ENCODE data around the gene UBE2E3.

Gene UBE2E3

DNA sequence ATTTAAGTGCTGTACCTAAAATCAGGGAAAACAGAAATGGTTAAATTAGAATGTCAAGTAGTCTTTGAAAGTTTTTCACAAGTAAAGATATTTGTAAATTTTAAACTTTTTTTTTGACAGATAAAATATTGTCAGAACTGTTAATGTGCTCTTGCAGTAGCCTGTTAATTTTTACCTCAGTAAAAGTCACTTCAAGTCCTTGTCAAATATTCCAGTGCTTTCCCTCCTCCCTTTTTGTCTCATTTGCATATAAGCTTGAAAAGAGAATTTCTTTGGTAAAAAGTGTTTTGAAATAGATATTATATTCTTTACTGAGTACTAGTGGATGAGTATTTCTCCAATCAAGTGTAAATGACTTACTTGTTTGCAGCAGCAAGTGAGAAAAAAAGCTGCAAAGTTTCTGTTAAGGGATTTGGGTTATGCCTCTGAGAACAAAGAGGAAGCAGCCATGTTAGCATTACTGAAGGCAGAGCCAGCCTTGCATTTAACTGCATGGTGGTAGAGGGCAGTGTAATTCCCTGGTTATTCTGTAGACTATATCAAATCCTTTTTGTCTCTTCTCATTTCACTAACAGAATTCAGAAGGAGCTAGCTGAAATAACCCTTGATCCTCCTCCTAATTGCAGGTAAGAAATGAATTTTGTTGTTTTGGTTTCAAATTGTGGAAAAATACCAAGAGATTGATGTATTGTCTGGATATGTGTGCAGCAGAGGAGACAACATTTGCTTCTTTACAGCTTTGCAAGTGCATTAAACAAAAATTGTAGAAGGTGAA, 3.2 kb downstream of the UBE2E3 start:
- peak overlapping the region; percentile 4 for H3K4me3 ChIP-seq (ENCODE audit: low read length)
- no peak overlapping the region for H3K27ac ChIP-seq (ENCODE audit: low read depth, low read length)
- no peaks in the 10 kb centered on the region for H3K27me3 ChIP-seq (ENCODE audit: control insufficient read depth, insufficient read depth, low read length)
- no peaks in the 10 kb centered on the region for H3K36me3 ChIP-seq (ENCODE audit: control insufficient read depth, insufficient read depth, low read length)
- H3K9ac ChIP-seq (ENCODE audit: low read length), result no peak overlapping the region
- H3K4me1 ChIP-seq (ENCODE audit: control insufficient read depth, insufficient read depth, low read length), result peaks cover 15% of the 10 kb centered on the region

GRCh38 chr2:180985771-180986395, 5.5 kb downstream of the UBE2E3 start:
- peaks cover 15% of the 10 kb centered on the region for H3K4me1 ChIP-seq (ENCODE audit: control insufficient read depth, insufficient read depth, low read length)

GRCh38 chr2:180987146-180987545, 6.7 kb downstream of the UBE2E3 start:
- H3K27me3 ChIP-seq (ENCODE audit: control insufficient read depth, insufficient read depth, low read length), result no peaks in the 10 kb centered on the region
- H3K4me3 ChIP-seq (ENCODE audit: low read length), result no peak overlapping the region
- peaks cover 13% of the 10 kb centered on the region for H3K4me1 ChIP-seq (ENCODE audit: control insufficient read depth, insufficient read depth, low read length)
- no peak overlapping the region for H3K27ac ChIP-seq (ENCODE audit: low read depth, low read length)
- H3K36me3 ChIP-seq (ENCODE audit: control insufficient read depth, insufficient read depth, low read length), result no peaks in the 10 kb centered on the region
- no peak overlapping the region for H3K9ac ChIP-seq (ENCODE audit: low read length)

More at GRCh38 chr2:180985771-180986395, 5.5 kb downstream of the UBE2E3 start:
- no peaks in the 10 kb centered on the region for H3K36me3 ChIP-seq (ENCODE audit: control insufficient read depth, insufficient read depth, low read length)
- no peak overlapping the region for H3K27ac ChIP-seq (ENCODE audit: low read depth, low read length)
- no peak overlapping the region for H3K4me3 ChIP-seq (ENCODE audit: low read length)
- H3K27me3 ChIP-seq (ENCODE audit: control insufficient read depth, insufficient read depth, low read length), result no peaks in the 10 kb centered on the region
- no peak overlapping the region for H3K9ac ChIP-seq (ENCODE audit: low read length)

GRCh38 chr2:180990337-180990736, 9.9 kb downstream of the UBE2E3 start:
- no peaks in the 10 kb centered on the region for H3K36me3 ChIP-seq (ENCODE audit: control insufficient read depth, insufficient read depth, low read length)
- no peak overlapping the region for H3K27ac ChIP-seq (ENCODE audit: low read depth, low read length)
- H3K4me3 ChIP-seq (ENCODE audit: low read length), result no peak overlapping the region
- no peaks in the 10 kb centered on the region for H3K27me3 ChIP-seq (ENCODE audit: control insufficient read depth, insufficient read depth, low read length)
- peaks cover 4% of the 10 kb centered on the region for H3K4me1 ChIP-seq (ENCODE audit: control insufficient read depth, insufficient read depth, low read length)
- H3K9ac ChIP-seq (ENCODE audit: low read length), result no peak overlapping the region

- H3K9ac ChIP-seq (ENCODE audit: low read length), result no peak overlapping the region
- no peak overlapping the region for H3K27ac ChIP-seq (ENCODE audit: low read depth, low read length)
- no peaks in the 10 kb centered on the region for H3K27me3 ChIP-seq (ENCODE audit: control insufficient read depth, insufficient read depth, low read length)
- no peak overlapping the region for H3K4me3 ChIP-seq (ENCODE audit: low read length)
- peaks cover 4% of the 10 kb centered on the region for H3K4me1 ChIP-seq (ENCODE audit: control insufficient read depth, insufficient read depth, low read length)
- no peaks in the 10 kb centered on the region for H3K36me3 ChIP-seq (ENCODE audit: control insufficient read depth, insufficient read depth, low read length)
These were observed 10.4 kb downstream of the UBE2E3 start for GRCh38 chr2:180990794-180991193.

GRCh38 chr2:180991361-180991760, 11.0 kb downstream of the UBE2E3 start:
- H3K36me3 ChIP-seq (ENCODE audit: control insufficient read depth, insufficient read depth, low read length), result no peaks in the 10 kb centered on the region
- no peaks in the 10 kb centered on the region for H3K4me1 ChIP-seq (ENCODE audit: control insufficient read depth, insufficient read depth, low read length)
- no peak overlapping the region for H3K9ac ChIP-seq (ENCODE audit: low read length)
- no peaks in the 10 kb centered on the region for H3K27me3 ChIP-seq (ENCODE audit: control insufficient read depth, insufficient read depth, low read length)
- H3K27ac ChIP-seq (ENCODE audit: low read depth, low read length), result no peak overlapping the region
- no peak overlapping the region for H3K4me3 ChIP-seq (ENCODE audit: low read length)

- Histone ChIP-seq H3K36me3 (ENCODE audit: control insufficient read depth, insufficient read depth, low read length) (no peaks in the 10 kb centered on the region), H3K4me3 (ENCODE audit: low read length) (no peak overlapping the region), H3K9ac (ENCODE audit: low read length) (no peak overlapping the region), H3K4me1 (ENCODE audit: control insufficient read depth, insufficient read depth, low read length) (no peaks in the 10 kb centered on the region), H3K27me3 (ENCODE audit: control insufficient read depth, insufficient read depth, low read length) (no peaks in the 10 kb centered on the region), H3K27ac (ENCODE audit: low read depth, low read length) (no peak overlapping the region)
These were observed 11.4 kb downstream of the UBE2E3 start for GRCh38 chr2:180991820-180992219.

- no peaks in the 10 kb centered on the region for H3K4me1 ChIP-seq (ENCODE audit: control insufficient read depth, insufficient read depth, low read length)
- H3K36me3 ChIP-seq (ENCODE audit: control insufficient read depth, insufficient read depth, low read length), result no peaks in the 10 kb centered on the region
- H3K4me3 ChIP-seq (ENCODE audit: low read length), result no peak overlapping the region
- no peaks in the 10 kb centered on the region for H3K27me3 ChIP-seq (ENCODE audit: control insufficient read depth, insufficient read depth, low read length)
- H3K9ac ChIP-seq (ENCODE audit: low read length), result no peak overlapping the region
- H3K27ac ChIP-seq (ENCODE audit: low read depth, low read length), result no peak overlapping the region
These were observed 12.6 kb downstream of the UBE2E3 start for GRCh38 chr2:180992994-180993393.

DNA sequence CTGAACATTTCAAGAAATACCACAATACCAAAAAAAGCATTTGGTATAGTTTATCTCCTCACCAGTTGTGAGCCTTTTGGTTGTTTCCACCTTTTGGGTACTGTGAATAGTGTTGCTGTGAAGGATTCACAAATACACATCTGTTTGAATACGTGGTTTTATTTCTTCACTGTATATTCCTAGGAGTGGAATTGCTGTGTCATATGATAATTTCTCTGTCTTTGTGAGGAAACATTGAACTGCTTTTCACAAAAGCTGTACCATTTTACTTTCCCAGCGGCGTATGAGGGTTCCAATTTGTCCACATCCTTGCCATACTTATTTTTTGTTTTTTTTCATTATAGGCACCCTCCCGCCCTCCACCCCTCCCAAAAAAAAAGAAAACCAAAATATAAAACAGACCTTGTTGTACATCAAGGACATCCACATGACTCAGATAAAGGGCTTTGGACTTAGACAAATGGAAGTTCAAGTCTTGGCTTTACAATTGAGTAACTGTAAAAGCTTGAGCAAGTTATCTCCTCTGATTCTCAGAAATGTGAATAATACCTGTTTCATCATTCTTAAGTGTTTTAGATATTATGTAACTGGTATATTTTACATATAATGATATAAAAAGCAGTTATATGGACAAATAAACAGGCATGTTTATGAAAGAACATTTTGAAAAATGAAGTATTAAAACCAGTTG, 19.0 kb downstream of the UBE2E3 start:
- no peak overlapping the region for H3K9ac ChIP-seq (ENCODE audit: low read length)
- peaks cover 3% of the 10 kb centered on the region for H3K4me1 ChIP-seq (ENCODE audit: control insufficient read depth, insufficient read depth, low read length)
- no peaks in the 10 kb centered on the region for H3K36me3 ChIP-seq (ENCODE audit: control insufficient read depth, insufficient read depth, low read length)
- H3K27ac ChIP-seq (ENCODE audit: low read depth, low read length), result no peak overlapping the region
- no peak overlapping the region for H3K4me3 ChIP-seq (ENCODE audit: low read length)
- no peaks in the 10 kb centered on the region for H3K27me3 ChIP-seq (ENCODE audit: control insufficient read depth, insufficient read depth, low read length)

GRCh38 chr2:181004647-181005325, 24.4 kb downstream of the UBE2E3 start:
- Histone ChIP-seq H3K4me1 (ENCODE audit: control insufficient read depth, insufficient read depth, low read length) (peaks cover 3% of the 10 kb centered on the region), H3K36me3 (ENCODE audit: control insufficient read depth, insufficient read depth, low read length) (no peaks in the 10 kb centered on the region), H3K27ac (ENCODE audit: low read depth, low read length) (no peak overlapping the region), H3K9ac (ENCODE audit: low read length) (no peak overlapping the region), H3K27me3 (ENCODE audit: control insufficient read depth, insufficient read depth, low read length) (no peaks in the 10 kb centered on the region), H3K4me3 (ENCODE audit: low read length) (no peak overlapping the region)

- Histone ChIP-seq H3K27ac (ENCODE audit: low read depth, low read length) (no peak overlapping the region), H3K4me1 (ENCODE audit: control insufficient read depth, insufficient read depth, low read length) (peaks cover 3% of the 10 kb centered on the region), H3K9ac (ENCODE audit: low read length) (no peak overlapping the region)
These were observed 24.9 kb downstream of the UBE2E3 start for GRCh38 chr2:181005326-181005655.

DNA sequence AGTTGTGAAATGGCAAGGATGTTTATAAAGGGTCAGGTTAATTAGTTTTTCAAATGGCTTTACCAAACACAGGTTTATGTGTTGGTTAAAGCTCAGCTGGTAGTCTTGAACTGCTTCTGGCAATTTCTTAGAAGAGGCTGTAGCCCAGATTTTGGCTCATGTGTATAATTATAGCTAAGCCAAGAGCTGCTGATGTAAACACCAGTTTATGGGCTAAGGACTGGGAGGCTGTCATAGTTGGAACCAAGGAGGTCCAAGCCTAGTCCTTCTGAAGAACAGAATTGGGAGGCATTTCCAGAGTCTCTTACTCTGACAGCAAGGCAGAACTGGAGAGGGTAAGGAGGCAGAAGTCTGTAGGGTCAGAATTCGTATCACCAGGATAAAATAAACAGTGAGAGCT, 25.4 kb downstream of the UBE2E3 start:
- Histone ChIP-seq H3K4me3 (ENCODE audit: low read length) (no peak overlapping the region), H3K27me3 (ENCODE audit: control insufficient read depth, insufficient read depth, low read length) (no peaks in the 10 kb centered on the region), H3K27ac (ENCODE audit: low read depth, low read length) (no peak overlapping the region), H3K9ac (ENCODE audit: low read length) (no peak overlapping the region), H3K36me3 (ENCODE audit: control insufficient read depth, insufficient read depth, low read length) (no peaks in the 10 kb centered on the region), H3K4me1 (ENCODE audit: control insufficient read depth, insufficient read depth, low read length) (peaks cover 3% of the 10 kb centered on the region)

More at GRCh38 chr2:181005326-181005655, 24.9 kb downstream of the UBE2E3 start:
- Histone ChIP-seq H3K36me3 (ENCODE audit: control insufficient read depth, insufficient read depth, low read length) (no peaks in the 10 kb centered on the region), H3K4me3 (ENCODE audit: low read length) (no peak overlapping the region), H3K27me3 (ENCODE audit: control insufficient read depth, insufficient read depth, low read length) (no peaks in the 10 kb centered on the region)

Data from rectal smooth muscle tissue (tissue), 1 donor.